H9 (cell line): ENCODE data around the gene FAM117A. TPM values are rescaled to one million over a fixed set of nuclear protein-coding genes. Genes with fewer than 3 reads are reported as not detected.

ENCODE experiments used
- DNase-seq: peaks from one replicate; pipeline ENCODE4 v3.0.0-alpha.2; 2017
- H2AFZ ChIP-seq: one replicate; pipeline ENCODE4 v1.6.1; 2013; ENCODE audit warnings: mild to moderate bottlenecking, low read length, control low read depth, moderate library complexity
- H2AK5ac ChIP-seq: 2 replicates; pipeline ENCODE4 v1.6.1; 2013; ENCODE audit warnings: low read length, control low read depth, mixed read lengths; ENCODE audit not compliant: insufficient read length
- H2BK120ac ChIP-seq: one replicate; pipeline ENCODE4 v1.6.1; 2013; ENCODE audit warnings: low read depth, mild to moderate bottlenecking, low read length, control low read depth, inconsistent platforms; ENCODE audit not compliant: poor library complexity, severe bottlenecking
- H2BK12ac ChIP-seq: 2 replicates; pipeline ENCODE4 v1.6.1; 2013; ENCODE audit warnings: low read length, control low read depth, mixed read lengths, low read depth; ENCODE audit not compliant: insufficient read length
- H2BK15ac ChIP-seq: 2 replicates; pipeline ENCODE4 v1.6.1; 2013; ENCODE audit warnings: low read depth, low read length, control low read depth
- H2BK20ac ChIP-seq: one replicate; pipeline ENCODE4 v1.6.1; 2013; ENCODE audit warnings: low read depth, mild to moderate bottlenecking, low read length, control low read depth, inconsistent platforms; ENCODE audit not compliant: poor library complexity, severe bottlenecking
- H2BK5ac ChIP-seq: 2 replicates; pipeline ENCODE4 v1.6.1; 2013; ENCODE audit warnings: low read length, control low read depth, mixed read lengths; ENCODE audit not compliant: insufficient read length
- H3K14ac ChIP-seq: 2 replicates; pipeline ENCODE4 v1.6.1; 2013; ENCODE audit warnings: low read length, control low read depth; ENCODE audit not compliant: insufficient read depth
- H3K18ac ChIP-seq: 2 replicates; pipeline ENCODE4 v1.6.1; 2013; ENCODE audit warnings: low read depth, mild to moderate bottlenecking, mixed read lengths, low read length, control low read depth; ENCODE audit not compliant: insufficient read length
- H3K23ac ChIP-seq: 2 replicates; pipeline ENCODE4 v1.6.1; 2013; ENCODE audit warnings: low read length, control low read depth, mixed read lengths, low read depth; ENCODE audit not compliant: insufficient read length
- H3K23me2 ChIP-seq: 2 replicates; pipeline ENCODE4 v1.6.1; 2013; ENCODE audit warnings: low read depth, mild to moderate bottlenecking, mixed read lengths, low read length, control low read depth; ENCODE audit not compliant: insufficient read length, poor library complexity, severe bottlenecking
- H3K27ac ChIP-seq: 2 replicates; pipeline ENCODE4 v1.5.1; 2013; ENCODE audit warnings: low read length, control low read depth, mixed read lengths, low read depth; ENCODE audit not compliant: insufficient read length
- H3K27me3 ChIP-seq: 2 replicates; pipeline ENCODE4 v1.6.1; 2013; ENCODE audit warnings: low read length, control low read depth, inconsistent platforms; ENCODE audit not compliant: insufficient read depth
- H3K4ac ChIP-seq: 2 replicates; pipeline ENCODE4 v1.6.1; 2013; ENCODE audit warnings: low read depth, mild to moderate bottlenecking, control low read depth, inconsistent platforms, low read length, moderate library complexity
- H3K4me1 ChIP-seq: 2 replicates; pipeline ENCODE4 v1.6.1; 2013; ENCODE audit warnings: low read length, control low read depth, inconsistent platforms; ENCODE audit not compliant: insufficient read depth
- H3K4me2 ChIP-seq: 2 replicates; pipeline ENCODE4 v1.6.1; 2013; ENCODE audit warnings: low read length, control low read depth, mixed read lengths; ENCODE audit not compliant: insufficient read length, insufficient read depth
- H3K56ac ChIP-seq: 2 replicates; pipeline ENCODE4 v1.6.1; 2013; ENCODE audit warnings: low read depth, mild to moderate bottlenecking, mixed read lengths, low read length, control low read depth; ENCODE audit not compliant: insufficient read length
- H3K79me1 ChIP-seq: 2 replicates; pipeline ENCODE4 v1.6.1; 2013; ENCODE audit warnings: low read depth, mild to moderate bottlenecking, moderate library complexity, low read length, control low read depth, inconsistent platforms; ENCODE audit not compliant: insufficient read depth, poor library complexity, severe bottlenecking
- H3K79me2 ChIP-seq: 2 replicates; pipeline ENCODE4 v1.6.1; 2013; ENCODE audit warnings: low read length, control low read depth, inconsistent platforms; ENCODE audit not compliant: insufficient read depth
- H3K9ac ChIP-seq: 2 replicates; pipeline ENCODE4 v1.6.1; 2013; ENCODE audit warnings: low read length, control low read depth, mixed read lengths; ENCODE audit not compliant: insufficient read length; ENCODE audit errors: extremely low read depth
- H3K9me3 ChIP-seq: one replicate; pipeline ENCODE4 v1.6.1; 2013; ENCODE audit warnings: low read depth, low read length, inconsistent platforms; ENCODE audit not compliant: control insufficient read depth
- H3T11ph ChIP-seq: one replicate; pipeline ENCODE4 v1.6.1; 2013; ENCODE audit warnings: mild to moderate bottlenecking, low read length, control low read depth, inconsistent platforms
- H4K20me1 ChIP-seq: one replicate; pipeline ENCODE4 v1.6.1; 2013; ENCODE audit not compliant: control insufficient read depth, insufficient read length, insufficient read depth
- H4K5ac ChIP-seq: 2 replicates; pipeline ENCODE4 v1.6.1; 2013; ENCODE audit warnings: low read depth, mild to moderate bottlenecking, mixed read lengths, low read length, control low read depth; ENCODE audit not compliant: insufficient read length
- H4K8ac ChIP-seq: replicated peaks from 2 replicates; pipeline ENCODE4 v1.6.1; 2013; ENCODE audit warnings: low read length, control low read depth, mixed read lengths, low read depth; ENCODE audit not compliant: insufficient read length
- H4K91ac ChIP-seq: 2 replicates; pipeline ENCODE4 v1.6.1; 2013; ENCODE audit warnings: low read depth, mild to moderate bottlenecking, moderate library complexity, mixed read lengths, low read length, control low read depth; ENCODE audit not compliant: insufficient read length
- H3K27ac Mint-ChIP-seq, 3 experiments: 2 replicates in 2 of 3; 3 replicates in 1 of 3; pipeline ENCODE4 v1.8.0; 2020 to 2021; ENCODE audit warnings: mixed read lengths in 3 of 3, mild to moderate bottlenecking in 1 of 3, moderate library complexity in 1 of 3
- H3K27me3 Mint-ChIP-seq: 2 replicates; pipeline ENCODE4 v1.8.0; 2021; ENCODE audit warnings: low read depth, mild to moderate bottlenecking, moderate library complexity, mixed read lengths
- H3K36me3 Mint-ChIP-seq, 3 experiments: 2 replicates in 2 of 3; 3 replicates in 1 of 3; pipeline ENCODE4 v1.8.0; 2020 to 2021; ENCODE audit warnings: low read depth in 3 of 3, mixed read lengths in 3 of 3; ENCODE audit not compliant: insufficient read depth in 1 of 3
- H3K4me1 Mint-ChIP-seq, 2 experiments: 2 replicates each; pipeline ENCODE4 v1.8.0; 2020; ENCODE audit warnings: mixed read lengths in 2 of 2
- H3K4me3 Mint-ChIP-seq, 2 experiments: 2 replicates in 1 of 2; 3 replicates in 1 of 2; pipeline ENCODE4 v1.8.0; 2020 to 2021; ENCODE audit warnings: mild to moderate bottlenecking in 2 of 2, mixed read lengths in 2 of 2, moderate library complexity in 1 of 2
- H3K9me3 Mint-ChIP-seq, 2 experiments: 2 replicates in 1 of 2; 3 replicates in 1 of 2; pipeline ENCODE4 v1.8.0; 2020; ENCODE audit warnings: mild to moderate bottlenecking in 2 of 2, mixed read lengths in 2 of 2, moderate library complexity in 1 of 2
- WGBS: extraction: QIAGEN DNeasy Blood & Tissue Kit; methylation state at CpG from one replicate; pipeline ENCODE4 v1.1.7; 2013; ENCODE audit warnings: missing lambda C conversion rate, low lambda C conversion rate, mixed read lengths; ENCODE audit not compliant: insufficient read length; ENCODE audit errors: extremely low coverage; 5-methylcytosine and 5-hydroxymethylcytosine counted together
- total RNA-seq: library from RNA; stranded (reverse); gene quantifications from 2 replicates; pipeline ENCODE4 v1.2.1, GENCODE V29; 2021
- TF ChIP-seq, protein P1 (sequence below): fragments of 200-600 bp; sonication (generic); conservative IDR thresholded peaks from 3 replicates; pipeline ENCODE4 v1.8.0; 2021; ENCODE audit warnings: antibody characterized with exemption, mild to moderate bottlenecking

The FAM117A gene
- total RNA-seq, 1 experiment from 2014 or later: 21.1 TPM

DNA sequence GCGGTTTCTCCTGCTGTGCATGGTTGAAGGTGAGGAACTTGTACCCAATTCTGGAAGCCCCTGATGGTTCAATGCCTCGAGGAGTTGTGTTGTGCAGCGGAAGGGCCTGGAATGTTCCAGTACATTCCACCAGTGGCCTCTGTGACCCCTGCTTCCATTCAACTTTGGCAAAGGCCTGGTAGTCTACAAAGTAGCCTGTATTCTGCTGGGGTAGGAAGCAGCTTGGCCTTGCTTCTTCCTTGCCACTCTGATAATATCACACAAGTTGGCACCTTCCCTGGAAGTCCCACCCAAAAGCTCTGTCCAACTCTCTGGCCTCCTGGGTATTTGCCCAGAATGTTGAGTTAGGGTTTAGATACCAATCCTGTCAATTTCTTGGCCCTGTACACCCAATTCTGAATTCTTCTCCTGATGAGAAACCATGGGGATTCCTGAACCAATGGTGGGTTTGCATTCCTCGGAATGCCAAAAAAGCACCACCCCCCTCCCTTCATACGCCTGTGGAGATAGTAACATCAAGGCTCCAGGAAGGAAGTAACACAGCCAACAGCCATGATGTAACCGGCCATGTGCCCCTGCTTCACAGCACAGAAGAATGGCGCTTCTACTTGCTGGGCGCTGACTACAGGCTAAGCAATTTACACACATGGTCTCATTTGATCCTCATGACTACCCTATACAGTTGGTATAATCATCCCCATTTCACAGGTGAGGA, 11.8 kb upstream of the FAM117A start:
- no peaks in the 10 kb centered on the region for H4K20me1 ChIP-seq
- no peak overlapping the region for H4K91ac ChIP-seq
- no peaks in the 10 kb centered on the region; the same call in 1 of the 2 replicates for H3K4me1 ChIP-seq
- Mint-ChIP-seq H3K36me3 (no peaks in the 10 kb centered on the region), H3K4me1 (peaks cover 3 to 6% of the 10 kb centered on the region in 2 experiments; a peak in 3 of 4 replicates), H3K4me3 (no peak overlapping the region), H3K9me3 (no peaks in the 10 kb centered on the region), H3K27me3 (peaks cover 2% of the 10 kb centered on the region; the same call in 1 of the 2 replicates), H3K27ac (no peak overlapping the region; a peak in 1 of 7 replicates)
- no peak overlapping the region for H3K4ac ChIP-seq
- H3K9ac ChIP-seq: no peak overlapping the region
- no peak overlapping the region for H3K4me2 ChIP-seq
- no peak overlapping the region for H3K18ac ChIP-seq
- H2AFZ ChIP-seq: no peak overlapping the region
- TF ChIP-seq, protein P1, sequence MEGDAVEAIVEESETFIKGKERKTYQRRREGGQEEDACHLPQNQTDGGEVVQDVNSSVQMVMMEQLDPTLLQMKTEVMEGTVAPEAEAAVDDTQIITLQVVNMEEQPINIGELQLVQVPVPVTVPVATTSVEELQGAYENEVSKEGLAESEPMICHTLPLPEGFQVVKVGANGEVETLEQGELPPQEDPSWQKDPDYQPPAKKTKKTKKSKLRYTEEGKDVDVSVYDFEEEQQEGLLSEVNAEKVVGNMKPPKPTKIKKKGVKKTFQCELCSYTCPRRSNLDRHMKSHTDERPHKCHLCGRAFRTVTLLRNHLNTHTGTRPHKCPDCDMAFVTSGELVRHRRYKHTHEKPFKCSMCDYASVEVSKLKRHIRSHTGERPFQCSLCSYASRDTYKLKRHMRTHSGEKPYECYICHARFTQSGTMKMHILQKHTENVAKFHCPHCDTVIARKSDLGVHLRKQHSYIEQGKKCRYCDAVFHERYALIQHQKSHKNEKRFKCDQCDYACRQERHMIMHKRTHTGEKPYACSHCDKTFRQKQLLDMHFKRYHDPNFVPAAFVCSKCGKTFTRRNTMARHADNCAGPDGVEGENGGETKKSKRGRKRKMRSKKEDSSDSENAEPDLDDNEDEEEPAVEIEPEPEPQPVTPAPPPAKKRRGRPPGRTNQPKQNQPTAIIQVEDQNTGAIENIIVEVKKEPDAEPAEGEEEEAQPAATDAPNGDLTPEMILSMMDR: no peak
- no peak overlapping the region for H2AK5ac ChIP-seq
- no peak overlapping the region for H4K5ac ChIP-seq
- H3K79me2 ChIP-seq: no peaks in the 10 kb centered on the region
- no peaks in the 10 kb centered on the region for H3K79me1 ChIP-seq
- H3K27me3 ChIP-seq: no peaks in the 10 kb centered on the region
- no peak overlapping the region for H3K56ac ChIP-seq
- no peak overlapping the region for H4K8ac ChIP-seq
- no peak overlapping the region for H3K14ac ChIP-seq
- no peaks in the 10 kb centered on the region for H3K9me3 ChIP-seq
- H2BK20ac ChIP-seq: no peak overlapping the region
- DNase-seq: no peak
- no peak overlapping the region for H3K23ac ChIP-seq
- H3T11ph ChIP-seq: no peak overlapping the region
- H2BK5ac ChIP-seq: no peak overlapping the region
- H2BK120ac ChIP-seq: no peak overlapping the region
- no peaks in the 10 kb centered on the region for H3K23me2 ChIP-seq
- WGBS: no CpG with 5 or more reads among the region's 8 CpGs
- no peak overlapping the region for H2BK12ac ChIP-seq
- H2BK15ac ChIP-seq: no peak overlapping the region
- no peak overlapping the region for H3K27ac ChIP-seq
